ENCODE data around the gene FIBP. TPM values are rescaled to one million over a fixed set of nuclear protein-coding genes. Genes with fewer than 3 reads are reported as not detected.
"Not testable (repeated sequence)": the region's sequence is repeated elsewhere in the genome, so short reads cannot be mapped to it uniquely, and the experiment has no call there.

Gene FIBP
- total RNA-seq, 2 donors from 2014 or later, result 41.9 to 53.5 TPM

- no peak overlapping the region for H3K4me3 ChIP-seq
- intact Hi-C loops (cut with DNase I), result no loop called here
- no peaks in the 10 kb centered on the region for H3K27me3 ChIP-seq
- peaks cover 9% of the 10 kb centered on the region for H3K4me1 ChIP-seq
- no peaks in the 10 kb centered on the region for H3K36me3 ChIP-seq
- DNase-seq, result no peak
- H3K9ac ChIP-seq (ENCODE audit: low read depth in 2 of 2, low read length in 2 of 2), result no peak overlapping the region
- H3K9me3 ChIP-seq, result no peaks in the 10 kb centered on the region
- no peak for TF ChIP-seq CTCF (IDR thresholded peaks at IDR 0.05)
- H3K27ac ChIP-seq, result no peak overlapping the region
Measured at GRCh38 chr11:65897020-65897471, 8.8 kb upstream of the FIBP start.

- no peak overlapping the region for H3K9ac ChIP-seq (ENCODE audit: low read depth in 2 of 2, low read length in 2 of 2)
- no peaks in the 10 kb centered on the region for H3K9me3 ChIP-seq
- no peaks in the 10 kb centered on the region for H3K27me3 ChIP-seq
- DNase-seq, result no peak
- intact Hi-C loops (cut with DNase I), result no loop called here
- no peak overlapping the region for H3K27ac ChIP-seq
- TF ChIP-seq CTCF (IDR thresholded peaks at IDR 0.05), result no peak
- H3K36me3 ChIP-seq, result no peaks in the 10 kb centered on the region
- H3K4me1 ChIP-seq, result peaks cover 9% of the 10 kb centered on the region
- no peak overlapping the region for H3K4me3 ChIP-seq
Measured at GRCh38 chr11:65896034-65896999, 8.0 kb upstream of the FIBP start.

GRCh38 chr11:65895482-65895981 is 7.3 kb upstream of the FIBP start:
- H3K27ac ChIP-seq, result no peak overlapping the region
- DNase-seq, result no peak
- peaks cover 9% of the 10 kb centered on the region for H3K4me1 ChIP-seq
- no peaks in the 10 kb centered on the region for H3K9me3 ChIP-seq
- H3K9ac ChIP-seq (ENCODE audit: low read depth in 2 of 2, low read length in 2 of 2), result no peak overlapping the region
- no peak overlapping the region for H3K4me3 ChIP-seq
- intact Hi-C loops (cut with DNase I), result no loop called here
- H3K27me3 ChIP-seq, result no peaks in the 10 kb centered on the region
- no peaks in the 10 kb centered on the region for H3K36me3 ChIP-seq
- TF ChIP-seq CTCF (IDR thresholded peaks at IDR 0.05), result no peak

- TF ChIP-seq CTCF (IDR thresholded peaks at IDR 0.05), result no peak
- Histone ChIP-seq H3K4me3 (peak overlapping the region; percentile 21), H3K36me3 (no peaks in the 10 kb centered on the region), H3K9me3 (no peaks in the 10 kb centered on the region), H3K4me1 (no peaks in the 10 kb centered on the region), H3K27me3 (no peaks in the 10 kb centered on the region), H3K27ac (peak overlapping the region; percentile 74), H3K9ac (ENCODE audit: low read depth in 2 of 2, low read length in 2 of 2) (peak overlapping the region; percentile 61 to 64)
- no peak for DNase-seq
- intact Hi-C loops (cut with DNase I), result no loop called here
Measured at GRCh38 chr11:65894034-65894591, 5.8 kb upstream of the FIBP start.

GRCh38 chr11:65892661-65893317 is 4.5 kb upstream of the FIBP start:
- peaks cover 1% of the 10 kb centered on the region for H3K4me1 ChIP-seq
- no peak for DNase-seq
- H3K27me3 ChIP-seq, result no peaks in the 10 kb centered on the region
- no peaks in the 10 kb centered on the region for H3K9me3 ChIP-seq
- intact Hi-C loops (cut with DNase I), result no loop called here
- H3K4me3 ChIP-seq, result peak overlapping the region; percentile 66
- peak overlapping the region; percentile 42 for H3K27ac ChIP-seq
- TF ChIP-seq CTCF (IDR thresholded peaks at IDR 0.05), result no peak
- no peaks in the 10 kb centered on the region for H3K36me3 ChIP-seq
- no peak overlapping the region for H3K9ac ChIP-seq (ENCODE audit: low read depth in 2 of 2, low read length in 2 of 2)

- H3K27me3 ChIP-seq; intact Hi-C loops (cut with DNase I); DNase-seq; H3K4me1 ChIP-seq; H3K36me3 ChIP-seq; H3K9me3 ChIP-seq: not testable (repeated sequence)
- Histone ChIP-seq H3K27ac (peak overlapping the region; percentile 42), H3K9ac (ENCODE audit: low read depth in 2 of 2, low read length in 2 of 2) (peak overlapping the region; percentile 87 to 94), H3K4me3 (peak overlapping the region; percentile 66)
Measured at GRCh38 chr11:65892137-65892540, 3.9 kb upstream of the FIBP start.
